CD14-positive monocyte (primary cell): Measurements from ENCODE around the gene C8G. TPM values are rescaled to one million over a fixed set of nuclear protein-coding genes. Genes with fewer than 3 reads are reported as not detected.

Experiments
- DNase-seq, 3 donors: peaks; one replicate each; pipeline ENCODE4 v3.0.0-alpha.2; 2011 to 2022
- H2AFZ ChIP-seq: 2 replicates; pipeline ENCODE4 v1.6.0; 2012; ENCODE audit warnings: mild to moderate bottlenecking, low read depth, low read length, inconsistent platforms; ENCODE audit not compliant: insufficient read depth, poor library complexity, severe bottlenecking
- H3K27ac ChIP-seq, 2 donors: 1 replicate in 1 of 2; 2 replicates in 1 of 2; pipeline ENCODE4 v1.5.1; 2012 to 2013; ENCODE audit warnings: low read length in 2 of 2, control low read depth in 1 of 2, inconsistent platforms in 1 of 2, low read depth in 1 of 2, mild to moderate bottlenecking in 1 of 2
- H3K27me3 ChIP-seq, 2 donors: one replicate each; pipeline versions ENCODE4 v1.6.0 to v1.6.1; 2011 to 2013; ENCODE audit warnings: low read length in 2 of 2; ENCODE audit not compliant: control insufficient read depth in 2 of 2, insufficient read depth in 2 of 2
- H3K36me3 ChIP-seq, 2 donors: replicated peaks in 1 of 2; 1 replicate in 1 of 2; 2 replicates in 1 of 2; pipeline versions ENCODE4 v1.5.1 to v1.6.1; 2012 to 2013; ENCODE audit warnings: low read length in 2 of 2, control low read depth in 1 of 2, inconsistent platforms in 1 of 2, mild to moderate bottlenecking in 1 of 2; ENCODE audit not compliant: insufficient read depth in 2 of 2, control insufficient read depth in 1 of 2
- H3K4me1 ChIP-seq, 2 donors: 1 replicate in 1 of 2; 2 replicates in 1 of 2; pipeline versions ENCODE4 v1.5.1 to v1.6.1; 2012 to 2013; ENCODE audit warnings: low read length in 2 of 2, control low read depth in 1 of 2, inconsistent platforms in 1 of 2, mild to moderate bottlenecking in 1 of 2, moderate library complexity in 1 of 2; ENCODE audit not compliant: insufficient read depth in 2 of 2, control insufficient read depth in 1 of 2
- H3K4me2 ChIP-seq: replicated peaks from 2 replicates; pipeline ENCODE3; 2012; ENCODE audit warnings: low read length, moderate library complexity, mild to moderate bottlenecking; ENCODE audit not compliant: poor library complexity, severe bottlenecking; ENCODE audit errors: extremely low read depth
- H3K4me3 ChIP-seq, 3 experiments: fragments of 200-600 bp in 1 of 3; sonication (generic) in 1 of 3; replicated peaks in 1 of 3; 1 replicate in 2 of 3; 2 replicates in 1 of 3; pipeline ENCODE4 v1.5.1; 2011 to 2013; ENCODE audit warnings: low read length in 3 of 3, mild to moderate bottlenecking in 3 of 3, control low read depth in 2 of 3, low read depth in 2 of 3, inconsistent platforms in 1 of 3, moderate library complexity in 1 of 3
- H3K79me2 ChIP-seq: 2 replicates; pipeline ENCODE4 v1.6.0; 2012; ENCODE audit warnings: mild to moderate bottlenecking, control low read depth, inconsistent platforms, low read length, moderate library complexity; ENCODE audit not compliant: insufficient read depth
- H3K9ac ChIP-seq: 2 replicates; pipeline ENCODE4 v1.6.0; 2017; ENCODE audit warnings: low read length, mild to moderate bottlenecking; ENCODE audit not compliant: insufficient read depth, poor library complexity, severe bottlenecking
- H3K9me3 ChIP-seq, 2 donors: replicated peaks in 1 of 2; 1 replicate in 1 of 2; 2 replicates in 1 of 2; pipeline versions ENCODE4 v1.5.1 to v1.6.1; 2012 to 2013; ENCODE audit warnings: low read length in 2 of 2, control low read depth in 1 of 2; ENCODE audit not compliant: control insufficient read depth in 1 of 2, insufficient read depth in 1 of 2
- H4K20me1 ChIP-seq: 2 replicates; pipeline ENCODE4 v1.6.0; 2012; ENCODE audit warnings: mild to moderate bottlenecking, low read length, control low read depth, moderate library complexity; ENCODE audit not compliant: insufficient read depth
- H3K27ac Mint-ChIP-seq, 7 donors: one replicate each; pipeline ENCODE4 v1.8.0; 2020; ENCODE audit warnings: mild to moderate bottlenecking in 7 of 7, mixed read lengths in 7 of 7, moderate library complexity in 6 of 7, inconsistent platforms in 2 of 7
- H3K27me3 Mint-ChIP-seq, 3 donors: one replicate each; pipeline ENCODE4 v1.8.0; 2021 to 2022; ENCODE audit warnings: low read depth in 3 of 3, mild to moderate bottlenecking in 3 of 3, mixed read lengths in 3 of 3, moderate library complexity in 3 of 3, inconsistent platforms in 1 of 3
- H3K36me3 Mint-ChIP-seq, 2 donors: one replicate each; pipeline ENCODE4 v1.8.0; 2020; ENCODE audit warnings: mixed read lengths in 2 of 2, inconsistent platforms in 1 of 2, mild to moderate bottlenecking in 1 of 2
- H3K4me1 Mint-ChIP-seq: one replicate; pipeline ENCODE4 v1.8.0; 2020; ENCODE audit warnings: mild to moderate bottlenecking, mixed read lengths
- H3K4me3 Mint-ChIP-seq, 2 donors: one replicate each; pipeline ENCODE4 v1.8.0; 2020; ENCODE audit warnings: mild to moderate bottlenecking in 2 of 2, mixed read lengths in 2 of 2, moderate library complexity in 1 of 2
- H3K9me3 Mint-ChIP-seq, 7 donors: one replicate each; pipeline ENCODE4 v1.8.0; 2020 to 2022; ENCODE audit warnings: mixed read lengths in 7 of 7, mild to moderate bottlenecking in 6 of 7, moderate library complexity in 6 of 7, inconsistent platforms in 2 of 7
- CTCF ChIP-seq: fragments of 200-600 bp; IDR thresholded peaks from one replicate; pipeline ENCODE4 v1.8.0; 2022; ENCODE audit warnings: antibody characterized with exemption, mild to moderate bottlenecking
- WGBS: methylation state at CpG from one replicate; pipeline ENCODE4 v1.1.5; 2013; ENCODE audit warnings: missing lambda C conversion rate; ENCODE audit not compliant: insufficient coverage; 5-methylcytosine and 5-hydroxymethylcytosine counted together
- intact Hi-C, 2 donors: fragments of 100-400 bp; cut with micrococcal nuclease; formaldehyde crosslinking; loops; one replicate each; pipeline versions ENCODE4 v1.15.0 to v1.15.1; 2023
- polyA plus RNA-seq, 3 donors: library from polyadenylated mRNA; depleted of rRNA in 1 of 3; unstranded in 2 of 3; stranded (reverse) in 1 of 3; fragments of 300-500 nt in 2 of 3; fragments of >200 nt in 1 of 3; fragmentation: Illumina TruSeq in 2 of 3; gene quantifications; 1 replicate in 2 of 3; 2 replicates in 1 of 3; pipeline ENCODE4 v1.2.3, GENCODE V29; 2012 to 2021

The C8G gene
- polyA plus RNA-seq, 3 donors, result 0.55 to 0.72 TPM; not detected in 1

GRCh38 chr9:136915632-136916329 lies 29.3 kb upstream of the C8G start:
- H3K27ac ChIP-seq, result no peak overlapping the region
- no peak overlapping the region for H3K4me2 ChIP-seq
- H2AFZ ChIP-seq, result no peak overlapping the region
- H3K27me3 ChIP-seq, result no peaks in the 10 kb centered on the region
- peaks cover 50 to 70% of the 10 kb centered on the region in 2 donors for H3K36me3 ChIP-seq
- 99% methylated on average over 6 of the region's 21 CpGs for WGBS
- no peaks in the 10 kb centered on the region for H3K4me1 Mint-ChIP-seq
- TF ChIP-seq CTCF, result no peak
- no peaks in the 10 kb centered on the region for H4K20me1 ChIP-seq
- peak overlapping the region in 1 of 7 donors; percentile 4 for H3K27ac Mint-ChIP-seq
- no peak overlapping the region for H3K9ac ChIP-seq
- no peaks in the 10 kb centered on the region for H3K9me3 ChIP-seq
- no peak overlapping the region for H3K4me3 Mint-ChIP-seq
- DNase-seq, result no peak
- H3K9me3 Mint-ChIP-seq, result no peaks in the 10 kb centered on the region
- no peaks in the 10 kb centered on the region for H3K79me2 ChIP-seq
- peaks cover 57 to 80% of the 10 kb centered on the region in 2 donors for H3K36me3 Mint-ChIP-seq
- H3K4me3 ChIP-seq, result no peak overlapping the region
- H3K27me3 Mint-ChIP-seq, result peaks cover 0 to 1% (median 0%) of the 10 kb centered on the region in 3 donors
- intact Hi-C loops, result no loop called here
- H3K4me1 ChIP-seq, result no peaks in the 10 kb centered on the region

GRCh38 chr9:136916330-136917184 lies 28.5 kb upstream of the C8G start:
- Histone ChIP-seq H3K4me1 (no peaks in the 10 kb centered on the region), H3K4me3 (no peak overlapping the region), H3K9me3 (no peaks in the 10 kb centered on the region), H3K79me2 (no peaks in the 10 kb centered on the region), H3K4me2 (no peak overlapping the region), H3K27ac (no peak overlapping the region), H3K36me3 (peaks cover 51 to 74% of the 10 kb centered on the region in 2 donors), H3K27me3 (no peaks in the 10 kb centered on the region), H2AFZ (no peak overlapping the region), H4K20me1 (no peaks in the 10 kb centered on the region), H3K9ac (no peak overlapping the region)
- WGBS, result 95% methylated on average over 32 of the region's 32 CpGs
- intact Hi-C loops, result no loop called here
- H3K4me1 Mint-ChIP-seq, result no peaks in the 10 kb centered on the region
- H3K4me3 Mint-ChIP-seq, result no peak overlapping the region
- H3K27me3 Mint-ChIP-seq, result peaks cover 0 to 1% (median 0%) of the 10 kb centered on the region in 3 donors
- no peak for TF ChIP-seq CTCF
- peak overlapping the region in 3 of 7 donors; percentile 25 to 50 (median 31) for H3K27ac Mint-ChIP-seq
- peaks cover 56 to 80% of the 10 kb centered on the region in 2 donors for H3K36me3 Mint-ChIP-seq
- no peak for DNase-seq
- H3K9me3 Mint-ChIP-seq, result no peaks in the 10 kb centered on the region
